ENCODE measurements around the gene IL12B. TPM values are rescaled to one million over a fixed set of nuclear protein-coding genes. Genes with fewer than 3 reads are reported as not detected.
"Not testable (repeated sequence)": the region's sequence is repeated elsewhere in the genome, so short reads cannot be mapped to it uniquely, and the experiment has no call there.

The IL12B gene
- total and polyA plus RNA-seq, 2 experiments from 2014 or later = not detected

- H3K27ac ChIP-seq = no peak overlapping the region
- in situ Hi-C loops (cut with MboI) = no loop called here
Measured at GRCh38 chr5:159301466-159301865, 28.8 kb downstream of the IL12B start.

GRCh38 chr5:159297300-159297699, 33.0 kb downstream of the IL12B start:
- not testable (repeated sequence) for H3K79me2 ChIP-seq (ENCODE audit: insufficient read depth); H3K36me3 ChIP-seq (ENCODE audit: low read depth); H3K4me2 ChIP-seq (ENCODE audit: unreplicated experiment); H3K4me1 ChIP-seq (ENCODE audit: insufficient read depth); H3K27ac ChIP-seq; H2AFZ ChIP-seq; H3K9me2 ChIP-seq (ENCODE audit: insufficient read depth); DNase-seq; H3K27me3 ChIP-seq (replicated peaks; ENCODE audit: insufficient read depth); H3K4me3 ChIP-seq; H4K20me1 ChIP-seq (ENCODE audit: insufficient read depth); H3K9me3 ChIP-seq (ENCODE audit: low read depth); H3F3A ChIP-seq (ENCODE audit: insufficient read depth); H3K9ac ChIP-seq
- 60 to 78% methylated on average over 5 of the region's 5 CpGs for WGBS, 2 experiments (ENCODE audit: low coverage in 1 of 2, low lambda C conversion rate in 2 of 2, missing lambda C conversion rate in 2 of 2)
- in situ Hi-C loops (cut with MboI) = loop anchor here (10.0 kb wide), 1 partner anchor 698 kb away; no protein-coding TSS in a partner anchor

More at GRCh38 chr5:159301466-159301865, 28.8 kb downstream of the IL12B start:
- no peak overlapping the region for H3K9ac ChIP-seq
- TF ChIP-seq EZH2 (IDR thresholded peaks at IDR 0.05; ENCODE audit: insufficient read depth, poor library complexity, severe bottlenecking) = no peak
- TF ChIP-seq EZH2phosphoT487 (IDR thresholded peaks at IDR 0.05; ENCODE audit: insufficient read depth, low read depth) = no peak
- H3K4me3 ChIP-seq = no peak overlapping the region
- 54 to 56% methylated on average over 3 of the region's 3 CpGs for WGBS, 2 experiments (ENCODE audit: low coverage in 1 of 2, low lambda C conversion rate in 2 of 2, missing lambda C conversion rate in 2 of 2)
- no peaks in the 10 kb centered on the region for H3K4me1 ChIP-seq (ENCODE audit: insufficient read depth)
- no peak overlapping the region for H2AFZ ChIP-seq
- H3K36me3 ChIP-seq (ENCODE audit: low read depth) = no peaks in the 10 kb centered on the region
- no peaks in the 10 kb centered on the region for H3K9me2 ChIP-seq (ENCODE audit: insufficient read depth)
- H3K9me3 ChIP-seq (ENCODE audit: low read depth) = no peaks in the 10 kb centered on the region
- H3F3A ChIP-seq (ENCODE audit: insufficient read depth) = no peaks in the 10 kb centered on the region
- H3K27me3 ChIP-seq (replicated peaks; ENCODE audit: insufficient read depth) = peaks cover 9% of the 10 kb centered on the region
- H4K20me1 ChIP-seq (ENCODE audit: insufficient read depth) = no peaks in the 10 kb centered on the region
- no peaks in the 10 kb centered on the region for H3K79me2 ChIP-seq (ENCODE audit: insufficient read depth)
- DNase-seq = no peak
- no peak overlapping the region for H3K4me2 ChIP-seq (ENCODE audit: unreplicated experiment)

- TF ChIP-seq EZH2phosphoT487 (IDR thresholded peaks at IDR 0.05; ENCODE audit: insufficient read depth, low read depth) (no peak), EZH2 (IDR thresholded peaks at IDR 0.05; ENCODE audit: insufficient read depth, poor library complexity, severe bottlenecking) (no peak)
- Histone ChIP-seq H3K27ac (no peak overlapping the region), H4K20me1 (ENCODE audit: insufficient read depth) (no peaks in the 10 kb centered on the region), H3K9me3 (ENCODE audit: low read depth) (peaks cover 5% of the 10 kb centered on the region), H3K4me2 (ENCODE audit: unreplicated experiment) (no peak overlapping the region), H3K36me3 (ENCODE audit: low read depth) (no peaks in the 10 kb centered on the region), H3K9ac (no peak overlapping the region), H3F3A (ENCODE audit: insufficient read depth) (no peaks in the 10 kb centered on the region), H3K4me1 (ENCODE audit: insufficient read depth) (no peaks in the 10 kb centered on the region), H3K4me3 (no peak overlapping the region), H3K9me2 (ENCODE audit: insufficient read depth) (no peaks in the 10 kb centered on the region), H2AFZ (no peak overlapping the region), H3K79me2 (ENCODE audit: insufficient read depth) (no peaks in the 10 kb centered on the region), H3K27me3 (replicated peaks; ENCODE audit: insufficient read depth) (no peaks in the 10 kb centered on the region)
- DNase-seq = no peak
- WGBS, 2 experiments (ENCODE audit: low coverage in 1 of 2, low lambda C conversion rate in 2 of 2, missing lambda C conversion rate in 2 of 2) = 82 to 86% methylated on average over 5 of the region's 5 CpGs
- in situ Hi-C loops (cut with MboI) = loop anchor here (10.0 kb wide), 1 partner anchor 700 kb away; no protein-coding TSS in a partner anchor
Measured at GRCh38 chr5:159294921-159295320, 35.4 kb downstream of the IL12B start.

GRCh38 chr5:159290741-159291140, 39.5 kb downstream of the IL12B start:
- Histone ChIP-seq H3K9me3 (ENCODE audit: low read depth) (peaks cover 5% of the 10 kb centered on the region), H4K20me1 (ENCODE audit: insufficient read depth) (no peaks in the 10 kb centered on the region), H3K27ac (no peak overlapping the region), H3K9me2 (ENCODE audit: insufficient read depth) (no peaks in the 10 kb centered on the region), H3K79me2 (ENCODE audit: insufficient read depth) (no peaks in the 10 kb centered on the region), H3K4me1 (ENCODE audit: insufficient read depth) (no peaks in the 10 kb centered on the region), H3K36me3 (ENCODE audit: low read depth) (0 out of 2 replicates have a peak, but pooled peaks cover 1% of the 10 kb centered on the region), H3K4me3 (no peak overlapping the region), H3K4me2 (ENCODE audit: unreplicated experiment) (no peak overlapping the region), H3K27me3 (replicated peaks; ENCODE audit: insufficient read depth) (no peaks in the 10 kb centered on the region), H2AFZ (no peak overlapping the region), H3F3A (ENCODE audit: insufficient read depth) (peaks cover 4% of the 10 kb centered on the region; the same call in 1 of the 2 replicates), H3K9ac (no peak overlapping the region)
- 56 to 64% methylated on average over 4 of the region's 4 CpGs for WGBS, 2 experiments (ENCODE audit: low coverage in 1 of 2, low lambda C conversion rate in 2 of 2, missing lambda C conversion rate in 2 of 2)
- DNase-seq = no peak
- in situ Hi-C loops (cut with MboI) = loop anchor here (10.0 kb wide), 1 partner anchor 704 kb away; no protein-coding TSS in a partner anchor
- TF ChIP-seq EZH2phosphoT487 (IDR thresholded peaks at IDR 0.05; ENCODE audit: insufficient read depth, low read depth) (no peak), EZH2 (IDR thresholded peaks at IDR 0.05; ENCODE audit: insufficient read depth, poor library complexity, severe bottlenecking) (no peak)
